ENCODE data around the gene GALK1.

GALK1 gene

DNA sequence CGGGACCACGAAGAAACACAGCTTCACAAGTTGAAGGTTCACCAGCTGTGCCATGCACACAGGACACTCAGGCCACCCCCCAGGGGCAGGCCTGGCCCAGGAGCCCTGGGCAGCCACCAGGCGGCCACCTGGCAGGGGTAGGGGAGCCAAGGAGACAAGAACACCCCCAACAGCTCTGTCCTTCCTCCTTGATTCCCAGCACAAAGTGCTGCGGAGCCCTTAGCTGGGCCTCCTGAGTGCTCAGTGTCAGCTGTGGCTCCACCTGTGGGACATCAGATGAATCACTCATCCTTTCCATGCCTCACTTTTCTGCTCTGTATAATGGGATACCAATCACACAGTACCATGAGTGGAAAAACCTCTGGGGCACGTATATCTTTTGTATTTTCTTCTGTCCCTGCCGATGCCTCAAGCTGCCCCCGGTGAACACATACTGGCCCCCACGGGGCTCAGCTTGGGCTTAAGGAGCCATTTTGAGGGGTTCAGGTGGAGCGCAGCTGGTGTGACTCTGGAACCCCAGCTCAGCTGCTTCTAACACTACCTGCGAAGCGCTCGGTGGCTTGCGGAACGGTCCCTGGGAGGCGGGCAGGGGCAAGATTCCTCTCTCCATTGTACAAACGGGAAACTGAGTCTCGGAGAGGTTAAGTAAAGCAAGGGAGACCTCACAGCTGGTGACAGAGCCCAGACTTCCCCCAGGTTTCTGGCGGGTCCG is 12.0 kb downstream of the GALK1 start:
- Histone ChIP-seq H3K9me3 (ENCODE audit: control insufficient read depth, insufficient read depth, low read length) (no peaks in the 10 kb centered on the region), H3K36me3 (ENCODE audit: control insufficient read depth, insufficient read depth, low read length) (no peaks in the 10 kb centered on the region), H3K4me3 (ENCODE audit: low read depth, low read length) (peak overlapping the region; percentile 45; the same call in 1 of the 2 replicates), H3K27me3 (ENCODE audit: control insufficient read depth, insufficient read depth, low read length) (no peaks in the 10 kb centered on the region), H3K9ac (ENCODE audit: low read depth, low read length) (no peak overlapping the region), H3K4me1 (ENCODE audit: control insufficient read depth, insufficient read depth, low read length) (no peaks in the 10 kb centered on the region; the same call in 1 of the 2 replicates), H3K27ac (ENCODE audit: low read depth, low read length) (no peak overlapping the region)

DNA sequence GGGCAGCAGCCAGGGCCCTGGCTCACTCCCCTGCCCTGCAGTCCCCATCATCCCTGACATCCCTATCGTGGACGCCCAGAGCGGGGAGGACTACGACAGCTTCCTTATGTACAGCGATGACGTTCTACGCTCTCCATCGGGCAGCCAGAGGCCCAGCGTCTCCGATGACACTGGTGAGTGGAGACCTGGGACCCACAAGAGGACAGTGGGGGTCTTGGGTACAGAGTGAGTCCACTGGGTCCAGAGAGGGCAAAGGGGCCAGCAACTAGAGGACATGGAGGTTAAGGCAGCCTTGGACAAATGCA is 12.6 kb downstream of the GALK1 start:
- no peak overlapping the region for H3K9ac ChIP-seq (ENCODE audit: low read depth, low read length)
- no peaks in the 10 kb centered on the region for H3K27me3 ChIP-seq (ENCODE audit: control insufficient read depth, insufficient read depth, low read length)
- no peaks in the 10 kb centered on the region for H3K36me3 ChIP-seq (ENCODE audit: control insufficient read depth, insufficient read depth, low read length)
- H3K4me3 ChIP-seq (ENCODE audit: low read depth, low read length) = no peak overlapping the region
- no peaks in the 10 kb centered on the region for H3K9me3 ChIP-seq (ENCODE audit: control insufficient read depth, insufficient read depth, low read length)
- no peak overlapping the region for H3K27ac ChIP-seq (ENCODE audit: low read depth, low read length)
- H3K4me1 ChIP-seq (ENCODE audit: control insufficient read depth, insufficient read depth, low read length) = no peaks in the 10 kb centered on the region; the same call in 1 of the 2 replicates

DNA sequence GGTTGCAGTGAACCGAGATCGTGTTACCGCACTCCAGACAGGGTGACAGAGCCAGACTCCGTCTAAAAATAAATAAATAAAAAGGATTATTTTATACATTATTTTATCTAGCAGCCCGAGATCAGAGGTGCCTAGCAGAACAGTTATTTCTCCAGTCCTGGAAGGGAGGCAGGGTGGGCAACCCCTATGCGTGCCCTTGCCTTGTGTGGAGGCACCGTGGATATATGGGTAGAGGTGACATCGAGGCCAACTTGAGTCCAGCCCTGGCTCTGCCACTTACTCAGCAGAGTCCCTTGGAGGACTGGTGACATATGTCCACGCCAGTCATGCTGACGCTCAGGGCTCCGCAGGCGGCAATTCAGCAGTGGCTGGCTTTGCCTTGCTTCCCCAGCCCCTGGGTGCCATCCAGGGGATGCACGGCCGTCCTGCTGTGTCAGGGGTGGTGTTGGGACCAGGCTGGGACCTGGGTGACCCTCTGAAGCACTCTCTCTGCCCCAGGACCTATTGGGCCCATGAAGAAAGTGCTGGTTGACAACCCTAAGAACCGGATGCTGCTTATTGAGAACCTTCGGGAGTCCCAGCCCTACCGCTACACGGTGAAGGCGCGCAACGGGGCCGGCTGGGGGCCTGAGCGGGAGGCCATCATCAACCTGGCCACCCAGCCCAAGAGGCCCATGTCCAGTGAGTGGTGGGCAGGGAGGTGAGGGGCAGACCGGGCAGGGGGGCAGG is 13.2 kb downstream of the GALK1 start:
- H3K4me1 ChIP-seq (ENCODE audit: control insufficient read depth, insufficient read depth, low read length) = no peaks in the 10 kb centered on the region; the same call in 1 of the 2 replicates
- H3K4me3 ChIP-seq (ENCODE audit: low read depth, low read length) = no peak overlapping the region
- no peak overlapping the region for H3K27ac ChIP-seq (ENCODE audit: low read depth, low read length)
- no peaks in the 10 kb centered on the region for H3K9me3 ChIP-seq (ENCODE audit: control insufficient read depth, insufficient read depth, low read length)
- H3K9ac ChIP-seq (ENCODE audit: low read depth, low read length) = no peak overlapping the region
- no peaks in the 10 kb centered on the region for H3K27me3 ChIP-seq (ENCODE audit: control insufficient read depth, insufficient read depth, low read length)
- no peaks in the 10 kb centered on the region for H3K36me3 ChIP-seq (ENCODE audit: control insufficient read depth, insufficient read depth, low read length)

DNA sequence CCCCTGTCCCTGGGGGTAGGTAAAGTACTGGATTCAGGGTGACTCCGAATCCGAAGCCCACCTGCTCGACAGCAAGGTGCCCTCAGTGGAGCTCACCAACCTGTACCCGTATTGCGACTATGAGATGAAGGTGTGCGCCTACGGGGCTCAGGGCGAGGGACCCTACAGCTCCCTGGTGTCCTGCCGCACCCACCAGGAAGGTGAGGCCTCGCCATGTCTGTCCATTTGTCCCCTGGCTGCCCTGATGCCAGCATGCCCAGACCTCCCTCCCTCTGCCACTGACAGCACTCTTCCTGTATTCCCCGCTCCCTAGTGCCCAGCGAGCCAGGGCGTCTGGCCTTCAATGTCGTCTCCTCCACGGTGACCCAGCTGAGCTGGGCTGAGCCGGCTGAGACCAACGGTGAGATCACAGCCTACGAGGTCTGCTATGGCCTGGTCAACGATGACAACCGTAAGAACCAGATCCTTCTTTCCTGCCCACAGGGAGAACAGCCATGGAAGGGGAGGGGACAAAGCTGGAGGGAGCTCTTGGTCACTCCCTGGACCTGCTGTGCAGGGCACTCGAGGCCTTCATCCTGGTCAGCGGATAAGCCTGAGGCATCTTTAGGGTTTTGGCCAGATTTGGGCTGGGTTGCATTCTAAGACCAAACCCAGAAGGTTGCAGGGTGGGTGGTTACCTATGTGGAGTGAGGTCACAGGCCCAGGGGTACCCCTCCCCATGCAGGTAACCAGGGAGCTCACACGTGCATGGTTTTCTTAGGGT is 14.2 kb downstream of the GALK1 start:
- Histone ChIP-seq H3K36me3 (ENCODE audit: control insufficient read depth, insufficient read depth, low read length) (no peaks in the 10 kb centered on the region), H3K9ac (ENCODE audit: low read depth, low read length) (no peak overlapping the region), H3K27me3 (ENCODE audit: control insufficient read depth, insufficient read depth, low read length) (no peaks in the 10 kb centered on the region), H3K4me3 (ENCODE audit: low read depth, low read length) (no peak overlapping the region), H3K4me1 (ENCODE audit: control insufficient read depth, insufficient read depth, low read length) (no peaks in the 10 kb centered on the region; the same call in 1 of the 2 replicates), H3K9me3 (ENCODE audit: control insufficient read depth, insufficient read depth, low read length) (no peaks in the 10 kb centered on the region), H3K27ac (ENCODE audit: low read depth, low read length) (no peak overlapping the region)

DNA sequence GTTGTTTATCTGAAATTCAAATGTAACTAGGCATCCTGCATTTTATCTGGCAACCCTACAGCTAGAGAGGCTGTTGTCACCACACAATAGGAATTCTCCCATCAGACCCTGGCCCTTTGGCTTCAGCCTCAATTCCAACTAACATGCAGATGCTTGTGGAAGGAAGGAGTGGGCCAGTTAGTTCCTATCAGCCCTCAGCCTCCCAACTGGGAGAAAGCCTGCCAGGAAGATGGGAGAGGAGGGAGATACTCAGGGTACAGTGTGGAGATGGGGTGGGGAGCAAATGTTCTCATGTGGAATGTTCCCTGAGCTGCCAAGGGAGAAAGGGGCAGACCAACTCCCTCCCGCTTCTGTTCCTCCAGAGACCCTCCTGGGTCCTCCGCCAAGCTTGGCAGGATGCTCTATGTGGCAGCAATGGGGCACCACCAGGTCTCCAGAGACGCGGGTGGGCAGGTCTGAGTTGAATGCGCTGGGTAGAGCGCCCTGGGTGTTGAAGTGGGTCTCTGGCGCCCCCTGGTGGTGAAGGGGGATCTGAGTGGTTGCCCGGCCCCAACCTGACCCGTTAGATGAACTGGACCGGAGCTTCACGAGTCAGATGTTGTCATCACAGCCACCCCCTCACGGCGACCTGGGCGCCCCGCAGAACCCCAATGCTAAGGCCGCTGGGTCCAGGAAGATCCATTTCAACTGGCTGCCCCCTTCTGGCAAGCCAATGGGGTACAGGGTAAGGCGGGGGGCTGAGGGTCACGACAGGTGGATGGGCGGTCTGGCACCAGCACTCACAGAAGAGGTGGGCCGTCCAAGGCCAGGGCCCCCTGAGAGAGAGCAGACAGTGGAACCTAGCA is 15.2 kb downstream of the GALK1 start:
- H3K9me3 ChIP-seq (ENCODE audit: control insufficient read depth, insufficient read depth, low read length) = no peaks in the 10 kb centered on the region
- no peaks in the 10 kb centered on the region for H3K36me3 ChIP-seq (ENCODE audit: control insufficient read depth, insufficient read depth, low read length)
- no peak overlapping the region for H3K27ac ChIP-seq (ENCODE audit: low read depth, low read length)
- H3K9ac ChIP-seq (ENCODE audit: low read depth, low read length) = no peak overlapping the region
- no peaks in the 10 kb centered on the region for H3K27me3 ChIP-seq (ENCODE audit: control insufficient read depth, insufficient read depth, low read length)
- H3K4me1 ChIP-seq (ENCODE audit: control insufficient read depth, insufficient read depth, low read length) = no peaks in the 10 kb centered on the region; the same call in 1 of the 2 replicates
- no peak overlapping the region for H3K4me3 ChIP-seq (ENCODE audit: low read depth, low read length)

DNA sequence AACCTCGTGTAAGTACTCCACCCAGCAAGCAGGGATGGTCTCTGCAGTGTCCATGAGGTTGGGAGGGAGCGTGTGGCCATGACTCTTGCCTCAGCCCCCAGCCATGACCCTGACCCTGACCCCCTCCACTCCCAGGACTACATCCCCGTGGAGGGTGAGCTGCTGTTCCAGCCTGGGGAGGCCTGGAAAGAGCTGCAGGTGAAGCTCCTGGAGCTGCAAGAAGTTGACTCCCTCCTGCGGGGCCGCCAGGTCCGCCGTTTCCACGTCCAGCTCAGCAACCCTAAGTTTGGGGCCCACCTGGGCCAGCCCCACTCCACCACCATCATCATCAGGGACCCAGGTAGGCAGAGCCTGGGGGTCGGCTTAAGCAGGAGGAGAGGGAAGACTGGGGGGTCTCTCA is 16.3 kb downstream of the GALK1 start:
- H3K4me1 ChIP-seq (ENCODE audit: control insufficient read depth, insufficient read depth, low read length) = no peaks in the 10 kb centered on the region; the same call in 1 of the 2 replicates
- no peak overlapping the region for H3K9ac ChIP-seq (ENCODE audit: low read depth, low read length)
- H3K36me3 ChIP-seq (ENCODE audit: control insufficient read depth, insufficient read depth, low read length) = no peaks in the 10 kb centered on the region
- no peak overlapping the region for H3K27ac ChIP-seq (ENCODE audit: low read depth, low read length)
- no peaks in the 10 kb centered on the region for H3K9me3 ChIP-seq (ENCODE audit: control insufficient read depth, insufficient read depth, low read length)
- H3K27me3 ChIP-seq (ENCODE audit: control insufficient read depth, insufficient read depth, low read length) = no peaks in the 10 kb centered on the region
- H3K4me3 ChIP-seq (ENCODE audit: low read depth, low read length) = no peak overlapping the region

DNA sequence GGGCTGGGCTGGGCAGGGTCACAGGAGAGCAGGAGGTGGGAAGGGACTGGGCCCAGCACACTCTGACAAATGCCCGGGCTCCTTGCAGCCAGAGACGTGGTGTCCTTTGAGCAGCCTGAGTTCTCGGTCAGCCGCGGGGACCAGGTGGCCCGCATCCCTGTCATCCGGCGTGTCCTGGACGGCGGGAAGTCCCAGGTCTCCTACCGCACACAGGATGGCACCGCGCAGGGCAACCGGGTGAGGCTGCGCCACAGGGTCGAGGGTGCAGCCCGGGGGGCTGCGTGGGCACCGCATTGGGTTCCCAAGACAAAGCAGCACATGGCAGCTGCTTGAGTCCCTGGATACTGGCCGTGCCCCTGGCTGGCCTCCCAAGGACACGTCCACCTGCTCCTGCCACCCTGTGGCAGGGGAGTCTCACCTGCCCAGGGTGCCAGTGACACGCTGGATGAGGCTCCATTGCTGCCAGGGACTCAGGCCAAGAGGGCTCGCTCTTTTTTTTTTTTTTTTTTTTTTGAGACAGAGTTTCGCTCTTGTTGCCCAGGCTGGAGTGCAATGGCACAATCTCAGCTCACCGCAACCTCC is 21.3 kb downstream of the GALK1 start:
- Histone ChIP-seq H3K4me1 (ENCODE audit: control insufficient read depth, insufficient read depth, low read length) (no peaks in the 10 kb centered on the region), H3K9me3 (ENCODE audit: control insufficient read depth, insufficient read depth, low read length) (no peaks in the 10 kb centered on the region), H3K9ac (ENCODE audit: low read depth, low read length) (no peak overlapping the region), H3K27ac (ENCODE audit: low read depth, low read length) (no peak overlapping the region), H3K4me3 (ENCODE audit: low read depth, low read length) (no peak overlapping the region), H3K36me3 (ENCODE audit: control insufficient read depth, insufficient read depth, low read length) (no peaks in the 10 kb centered on the region), H3K27me3 (ENCODE audit: control insufficient read depth, insufficient read depth, low read length) (no peaks in the 10 kb centered on the region)

DNA sequence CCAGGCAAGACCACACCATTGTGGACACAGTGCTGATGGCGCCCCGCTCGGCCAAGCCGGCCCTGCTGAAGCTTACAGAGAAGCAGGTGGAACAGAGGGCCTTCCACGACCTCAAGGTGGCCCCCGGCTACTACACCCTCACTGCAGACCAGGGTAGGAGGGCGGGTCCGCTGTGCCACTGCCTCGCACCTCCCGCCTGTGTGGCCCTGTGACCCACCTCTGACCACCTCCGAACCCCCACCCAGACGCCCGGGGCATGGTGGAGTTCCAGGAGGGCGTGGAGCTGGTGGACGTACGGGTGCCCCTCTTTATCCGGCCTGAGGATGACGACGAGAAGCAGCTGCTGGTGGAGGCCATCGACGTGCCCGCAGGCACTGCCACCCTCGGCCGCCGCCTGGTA is 22.7 kb downstream of the GALK1 start:
- H3K4me1 ChIP-seq (ENCODE audit: control insufficient read depth, insufficient read depth, low read length) = no peaks in the 10 kb centered on the region
- H3K36me3 ChIP-seq (ENCODE audit: control insufficient read depth, insufficient read depth, low read length) = no peaks in the 10 kb centered on the region
- H3K27ac ChIP-seq (ENCODE audit: low read depth, low read length) = no peak overlapping the region
- no peaks in the 10 kb centered on the region for H3K9me3 ChIP-seq (ENCODE audit: control insufficient read depth, insufficient read depth, low read length)
- H3K27me3 ChIP-seq (ENCODE audit: control insufficient read depth, insufficient read depth, low read length) = no peaks in the 10 kb centered on the region
- no peak overlapping the region for H3K9ac ChIP-seq (ENCODE audit: low read depth, low read length)
- H3K4me3 ChIP-seq (ENCODE audit: low read depth, low read length) = no peak overlapping the region

DNA sequence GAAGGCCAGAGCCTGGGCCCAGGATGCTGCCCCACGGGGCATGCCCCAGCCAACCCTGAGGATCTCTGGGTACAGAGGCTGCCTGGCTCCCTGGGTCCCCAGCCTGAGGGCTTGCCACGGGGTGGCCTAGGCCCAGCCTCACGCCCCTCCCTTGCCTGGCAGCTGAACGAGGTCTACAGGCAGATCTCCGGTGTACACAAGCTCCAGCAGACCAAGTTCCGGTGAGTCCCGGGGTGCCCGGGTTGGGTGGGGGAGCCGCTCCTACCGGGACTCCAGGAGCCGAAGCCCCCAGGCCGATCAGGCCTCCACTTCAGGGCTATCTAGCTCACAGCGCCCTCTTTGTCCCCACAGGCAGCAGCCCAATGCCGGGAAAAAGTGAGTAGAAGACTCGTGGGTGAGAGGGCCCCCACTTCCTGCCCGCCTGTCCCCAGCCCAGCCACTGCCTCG is 24.3 kb downstream of the GALK1 start:
- Histone ChIP-seq H3K9ac (ENCODE audit: low read depth, low read length) (no peak overlapping the region), H3K4me1 (ENCODE audit: control insufficient read depth, insufficient read depth, low read length) (no peaks in the 10 kb centered on the region), H3K9me3 (ENCODE audit: control insufficient read depth, insufficient read depth, low read length) (no peaks in the 10 kb centered on the region), H3K36me3 (ENCODE audit: control insufficient read depth, insufficient read depth, low read length) (no peaks in the 10 kb centered on the region), H3K4me3 (ENCODE audit: low read depth, low read length) (no peak overlapping the region), H3K27me3 (ENCODE audit: control insufficient read depth, insufficient read depth, low read length) (no peaks in the 10 kb centered on the region), H3K27ac (ENCODE audit: low read depth, low read length) (no peak overlapping the region)

DNA sequence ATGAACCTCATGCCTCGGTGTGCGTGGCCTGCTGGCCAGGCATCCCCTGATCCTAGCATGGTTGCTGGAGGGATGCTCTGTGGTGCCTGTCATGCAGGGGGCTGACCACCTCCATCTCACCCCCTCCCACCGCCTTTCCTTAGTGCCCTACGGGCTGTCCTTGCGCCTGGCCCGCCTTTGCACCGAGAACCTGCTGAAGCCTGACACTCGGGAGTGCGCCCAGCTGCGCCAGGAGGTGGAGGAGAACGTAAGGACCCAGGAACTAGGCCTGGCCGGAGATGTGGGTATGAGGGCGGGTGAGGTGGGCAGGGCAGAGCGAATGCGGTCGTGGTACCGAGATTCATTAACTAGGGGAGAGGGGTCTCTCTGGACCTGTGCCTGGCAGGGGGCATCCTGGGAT is 24.8 kb downstream of the GALK1 start:
- H3K27me3 ChIP-seq (ENCODE audit: control insufficient read depth, insufficient read depth, low read length) = no peaks in the 10 kb centered on the region
- no peaks in the 10 kb centered on the region for H3K9me3 ChIP-seq (ENCODE audit: control insufficient read depth, insufficient read depth, low read length)
- H3K4me3 ChIP-seq (ENCODE audit: low read depth, low read length) = no peak overlapping the region
- H3K4me1 ChIP-seq (ENCODE audit: control insufficient read depth, insufficient read depth, low read length) = no peaks in the 10 kb centered on the region
- no peak overlapping the region for H3K27ac ChIP-seq (ENCODE audit: low read depth, low read length)
- no peak overlapping the region for H3K9ac ChIP-seq (ENCODE audit: low read depth, low read length)
- H3K36me3 ChIP-seq (ENCODE audit: control insufficient read depth, insufficient read depth, low read length) = no peaks in the 10 kb centered on the region

Measured in HUES48 (cell line).